ENCODE measurements around the gene ITGB8.

DNA sequence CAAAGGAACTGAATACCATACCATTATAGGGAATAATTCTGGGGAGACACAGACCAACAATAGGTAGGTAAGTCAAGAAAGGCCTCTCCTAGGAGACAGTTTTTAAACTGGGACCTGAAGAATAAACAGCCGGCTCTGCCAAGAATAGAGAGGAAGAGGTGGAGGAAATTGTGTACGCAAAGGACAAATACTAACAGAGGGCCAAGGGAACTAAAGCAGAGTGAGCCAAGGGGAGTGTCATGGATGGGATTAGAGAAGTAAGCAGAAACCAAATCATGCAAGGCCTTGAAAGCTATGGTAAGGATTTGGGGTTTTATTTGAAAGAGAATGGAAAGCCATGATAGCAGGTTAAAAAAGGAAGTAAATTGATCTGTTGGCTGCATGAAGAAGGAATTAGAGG is 18.1 kb upstream of the ITGB8 start:
- TF ChIP-seq, protein P1, sequence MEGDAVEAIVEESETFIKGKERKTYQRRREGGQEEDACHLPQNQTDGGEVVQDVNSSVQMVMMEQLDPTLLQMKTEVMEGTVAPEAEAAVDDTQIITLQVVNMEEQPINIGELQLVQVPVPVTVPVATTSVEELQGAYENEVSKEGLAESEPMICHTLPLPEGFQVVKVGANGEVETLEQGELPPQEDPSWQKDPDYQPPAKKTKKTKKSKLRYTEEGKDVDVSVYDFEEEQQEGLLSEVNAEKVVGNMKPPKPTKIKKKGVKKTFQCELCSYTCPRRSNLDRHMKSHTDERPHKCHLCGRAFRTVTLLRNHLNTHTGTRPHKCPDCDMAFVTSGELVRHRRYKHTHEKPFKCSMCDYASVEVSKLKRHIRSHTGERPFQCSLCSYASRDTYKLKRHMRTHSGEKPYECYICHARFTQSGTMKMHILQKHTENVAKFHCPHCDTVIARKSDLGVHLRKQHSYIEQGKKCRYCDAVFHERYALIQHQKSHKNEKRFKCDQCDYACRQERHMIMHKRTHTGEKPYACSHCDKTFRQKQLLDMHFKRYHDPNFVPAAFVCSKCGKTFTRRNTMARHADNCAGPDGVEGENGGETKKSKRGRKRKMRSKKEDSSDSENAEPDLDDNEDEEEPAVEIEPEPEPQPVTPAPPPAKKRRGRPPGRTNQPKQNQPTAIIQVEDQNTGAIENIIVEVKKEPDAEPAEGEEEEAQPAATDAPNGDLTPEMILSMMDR (IDR thresholded peaks at IDR 0.05; ENCODE audit: poor library complexity, severe bottlenecking) = no peak
- TF ChIP-seq SMC3 (conservative IDR thresholded peaks at IDR 0.05; ENCODE audit: poor library complexity) (no peak), EZH2 (IDR thresholded peaks at IDR 0.05; ENCODE audit: borderline replicate concordance, insufficient read depth, low read length, poor library complexity, severe bottlenecking) (no peak), POLR2AphosphoS5 (IDR thresholded peaks at IDR 0.05) (no peak)
